HG03060 (cell line): ENCODE measurements around the gene MYO1C.
A peak's percentile ranks its signal among the peaks of the same experiment; 100 is the strongest.

ENCODE experiments used
- ATAC-seq: cut with Tn5 transposase; IDR thresholded peaks from one replicate; pipeline ENCODE4 v1.9.1; 2021; ENCODE audit warnings: low read depth, moderate number of reproducible peaks; ENCODE audit not compliant: unreplicated experiment

Gene MYO1C

DNA sequence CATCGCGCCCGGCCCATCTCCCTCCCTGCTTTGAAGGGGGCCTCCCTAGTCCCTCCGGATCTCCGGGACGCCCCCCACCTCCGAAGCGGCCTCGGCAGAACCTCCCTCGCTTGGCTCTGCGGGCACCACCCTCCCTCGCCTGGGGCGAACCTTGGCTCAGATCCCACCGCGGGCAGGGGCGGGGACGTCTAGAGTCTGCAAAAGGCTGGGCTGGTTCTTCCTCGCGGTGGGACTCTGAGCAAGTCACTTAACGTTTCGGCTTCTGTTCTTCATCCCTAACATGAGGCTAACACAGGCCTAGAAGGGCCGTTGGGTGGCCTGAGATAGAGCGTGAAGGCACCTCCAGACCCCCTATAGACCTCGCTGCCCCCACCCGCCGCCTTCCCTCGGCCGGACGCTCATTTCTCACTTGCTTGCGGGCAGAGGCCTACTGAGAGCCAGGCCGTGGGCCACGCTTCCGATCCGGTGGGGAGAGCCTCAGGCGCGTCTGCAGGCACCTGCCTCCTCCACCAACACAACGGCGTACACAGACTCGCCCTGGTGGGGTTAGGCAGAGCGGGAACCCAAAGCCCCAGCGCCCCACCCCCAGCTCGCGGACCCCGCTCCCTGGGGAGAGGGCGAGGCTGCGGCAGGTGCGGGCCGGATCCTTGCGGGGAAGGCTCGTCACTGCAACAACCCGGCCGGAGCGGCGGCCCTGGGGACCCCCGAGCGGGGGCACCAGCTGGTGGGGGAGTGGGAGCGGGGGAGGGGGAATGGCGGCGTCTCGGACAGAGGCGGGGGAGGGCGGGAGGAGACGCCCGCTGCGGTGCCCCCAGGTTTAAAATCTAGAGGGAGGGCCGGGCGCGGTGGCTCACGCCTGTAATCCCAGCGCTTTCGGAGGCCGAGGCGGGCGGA is 5.4 kb downstream of the MYO1C start:
- ATAC-seq: no peak

DNA sequence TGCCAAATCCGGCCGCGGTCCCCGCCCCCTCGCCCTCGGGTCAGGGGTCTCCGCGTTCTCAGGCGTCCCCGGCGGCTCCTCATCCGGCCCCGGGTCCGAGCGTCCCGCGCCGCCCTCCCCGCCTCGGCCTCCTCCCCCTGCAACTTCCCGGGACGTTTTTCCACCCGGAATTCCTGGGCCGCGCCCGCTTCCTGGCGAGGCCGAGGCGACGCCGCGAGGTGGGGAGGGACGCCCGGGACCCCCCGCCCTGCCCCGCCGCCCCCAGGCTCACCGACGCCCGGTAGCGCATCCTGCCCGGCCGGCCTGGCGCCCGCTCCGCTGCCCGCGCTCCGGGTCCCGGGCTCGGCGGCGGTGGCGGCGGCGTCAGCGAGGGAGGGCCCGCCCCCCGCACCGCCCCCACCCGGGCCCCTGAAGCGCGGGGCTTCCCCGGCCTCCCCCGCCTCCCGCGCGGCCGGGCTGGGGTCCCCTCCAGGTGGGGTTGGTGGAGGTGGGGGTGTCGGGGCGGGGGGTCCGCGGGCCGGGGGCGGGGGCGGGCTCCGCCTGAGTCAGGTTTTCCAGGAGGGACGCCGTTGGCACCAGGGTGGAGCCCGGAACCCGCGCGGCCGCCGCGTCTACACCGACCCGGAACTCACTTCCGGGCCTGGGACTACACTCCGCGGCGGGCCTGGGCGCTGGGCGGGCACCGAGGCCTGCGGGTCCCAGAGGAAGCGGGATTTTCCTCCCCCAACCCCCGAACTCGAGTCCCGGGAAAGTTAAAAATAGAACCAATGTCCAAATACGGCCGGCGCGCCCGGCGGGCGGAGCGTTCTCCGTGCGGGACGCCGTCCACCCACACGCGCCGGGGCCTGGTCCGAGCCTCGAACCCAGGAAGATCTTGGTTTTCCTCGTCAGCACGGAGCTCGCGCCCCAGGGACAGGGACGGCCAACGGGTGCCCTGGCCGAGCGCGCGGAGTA is 6.8 kb downstream of the MYO1C start:
- no peak for ATAC-seq

DNA sequence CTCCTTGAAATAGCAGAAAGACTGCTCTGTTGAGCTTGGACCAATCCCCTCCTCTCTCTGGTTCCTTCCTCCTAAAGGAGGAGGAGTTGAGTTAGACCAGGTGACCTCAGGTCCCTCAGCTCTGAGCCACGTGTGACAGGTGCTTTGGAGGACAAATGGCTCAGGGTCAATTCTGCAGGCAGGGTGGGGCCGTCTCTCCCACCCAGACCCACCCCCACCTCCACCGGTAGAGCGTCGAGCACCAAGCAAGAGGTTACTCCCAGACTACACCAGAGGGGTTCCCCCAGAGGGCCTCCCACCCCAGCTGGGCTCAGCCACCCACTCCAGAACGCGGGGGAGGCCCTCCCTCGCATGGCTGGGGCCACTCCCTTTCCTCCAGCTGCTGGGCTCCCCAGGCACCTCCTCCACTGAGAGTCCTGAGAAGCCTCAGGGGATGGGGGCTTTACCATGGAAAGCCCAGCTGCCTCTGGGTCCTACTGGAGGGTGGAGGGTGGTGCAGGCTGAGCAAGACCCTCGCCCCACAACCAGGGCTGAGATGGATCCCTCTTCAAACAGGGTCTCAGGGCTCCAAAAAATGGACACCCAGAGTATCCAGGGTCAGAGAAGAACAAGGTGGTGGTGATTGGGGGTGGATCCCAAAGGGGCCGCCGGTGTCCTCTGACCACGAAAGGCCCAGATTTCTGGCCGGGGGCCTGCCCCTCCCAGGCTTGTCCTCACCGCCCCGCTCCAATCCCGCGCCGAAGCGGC is 7.6 kb downstream of the MYO1C start:
- ATAC-seq: no peak

DNA sequence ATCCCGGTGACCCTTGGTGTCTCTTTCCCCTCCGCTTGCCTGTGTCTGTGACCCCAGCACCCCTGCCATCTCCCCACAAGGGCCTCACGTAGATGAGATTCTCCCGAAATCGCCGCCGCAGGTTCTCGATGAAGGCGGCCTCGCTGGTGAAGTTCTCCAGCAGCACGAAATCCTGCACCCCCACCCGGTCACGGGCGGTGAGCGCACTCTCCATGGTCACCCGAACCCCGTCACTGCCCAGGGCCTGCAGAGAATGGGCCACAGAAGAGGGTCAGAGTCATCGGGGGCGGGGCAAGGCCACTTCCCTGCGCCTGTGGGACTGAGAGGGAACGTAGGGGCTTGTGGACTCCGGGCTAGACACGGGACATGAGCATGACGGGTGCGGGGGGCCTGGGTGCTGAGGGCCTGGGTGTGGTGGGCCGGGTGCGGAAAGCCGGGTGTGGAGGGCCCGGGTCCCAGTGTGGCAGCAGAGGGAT is 8.4 kb downstream of the MYO1C start:
- no peak for ATAC-seq

DNA sequence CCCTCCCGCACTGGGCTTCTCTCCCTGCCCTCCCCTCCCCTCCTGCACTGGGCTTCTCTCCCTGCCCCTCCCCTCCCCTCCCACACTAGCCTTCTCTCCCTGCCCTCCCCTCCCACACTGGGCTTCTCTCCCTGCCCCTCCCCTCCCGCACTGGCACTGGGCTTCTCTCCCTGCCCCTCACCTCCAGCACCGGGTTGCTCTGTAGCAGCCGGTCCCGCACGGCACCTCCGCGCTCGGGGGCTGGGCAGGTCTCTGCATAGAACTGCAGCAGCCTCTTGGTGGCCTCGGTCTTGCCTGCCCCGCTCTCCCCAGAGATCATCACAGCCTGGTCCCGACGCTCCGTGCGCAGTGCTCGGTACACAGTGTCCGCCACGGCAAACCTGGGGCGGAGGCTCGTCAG is 9.8 kb downstream of the MYO1C start:
- ATAC-seq: no peak

DNA sequence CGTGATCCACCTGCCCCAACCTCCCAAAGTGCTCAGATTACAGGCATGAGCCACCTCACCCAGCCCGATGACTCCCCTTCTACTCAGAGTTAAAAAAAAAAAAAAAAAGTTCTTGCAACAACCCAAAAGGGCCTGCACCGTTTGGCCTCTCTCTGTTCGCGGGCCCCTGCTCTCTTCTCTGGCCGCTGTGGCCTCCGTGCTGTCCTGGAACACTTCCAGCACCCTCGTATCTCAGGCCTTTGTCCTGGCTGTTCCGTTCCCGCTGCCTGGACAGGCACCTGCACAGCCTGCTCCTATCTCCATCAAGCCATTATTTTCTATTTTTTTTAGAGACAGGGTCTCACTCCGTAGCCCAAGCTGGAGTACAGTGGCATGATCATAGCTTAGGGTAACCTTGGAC is 10.8 kb downstream of the MYO1C start:
- ATAC-seq: no peak

DNA sequence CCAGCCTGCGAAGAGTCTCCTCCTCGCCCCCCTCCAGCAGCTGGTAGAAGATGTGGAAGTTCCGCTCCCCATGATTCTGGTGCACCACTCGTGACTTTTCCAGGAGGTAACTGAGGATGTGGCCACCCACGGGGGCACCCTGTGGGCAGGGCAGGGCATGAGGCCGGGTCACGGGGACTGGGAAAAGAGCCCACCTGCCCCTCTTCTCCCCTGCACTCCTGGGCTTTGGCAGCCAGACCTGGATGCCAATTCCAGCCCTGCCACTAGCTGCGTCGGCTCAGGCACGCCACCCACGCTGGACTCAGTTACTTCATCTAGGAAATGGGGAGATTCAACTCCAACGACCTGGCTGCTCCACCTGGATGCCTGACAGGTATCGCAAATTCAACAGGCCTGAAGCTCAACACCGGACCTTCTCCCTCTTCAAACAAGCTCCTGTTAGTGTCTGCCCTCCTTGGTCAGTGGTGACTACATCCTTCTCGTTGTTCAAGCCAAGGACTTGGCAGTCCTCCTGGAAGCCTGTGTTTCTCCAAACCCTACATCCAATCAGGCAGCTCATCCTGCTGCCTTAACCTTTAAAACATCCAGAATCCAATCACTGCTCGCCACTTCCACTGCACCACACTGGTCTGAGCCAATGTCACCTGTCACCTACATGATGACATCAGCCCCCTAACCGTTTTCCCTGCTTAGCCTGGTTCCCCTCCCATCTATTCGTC is 11.6 kb downstream of the MYO1C start:
- ATAC-seq: no peak

DNA sequence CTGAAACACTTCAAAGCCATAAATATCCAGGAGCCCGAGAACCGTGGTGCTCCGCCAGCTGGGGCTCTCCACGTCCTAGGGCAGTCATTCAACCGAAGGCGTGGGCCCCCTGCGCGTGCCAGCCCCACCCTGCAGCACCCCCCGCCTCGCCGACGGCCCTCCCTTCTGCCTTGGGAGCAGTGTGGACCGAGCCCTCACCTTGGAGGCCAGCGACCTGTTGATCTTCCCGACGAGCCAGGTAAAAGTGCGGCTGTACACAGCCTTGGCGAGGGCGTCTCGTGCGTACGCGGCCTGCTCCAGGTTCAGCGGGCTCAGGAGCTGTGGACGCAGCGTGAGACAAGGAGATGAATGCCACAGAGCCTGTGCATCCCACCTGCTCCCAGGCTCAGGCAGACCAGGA is 14.1 kb downstream of the MYO1C start:
- ATAC-seq: no peak

DNA sequence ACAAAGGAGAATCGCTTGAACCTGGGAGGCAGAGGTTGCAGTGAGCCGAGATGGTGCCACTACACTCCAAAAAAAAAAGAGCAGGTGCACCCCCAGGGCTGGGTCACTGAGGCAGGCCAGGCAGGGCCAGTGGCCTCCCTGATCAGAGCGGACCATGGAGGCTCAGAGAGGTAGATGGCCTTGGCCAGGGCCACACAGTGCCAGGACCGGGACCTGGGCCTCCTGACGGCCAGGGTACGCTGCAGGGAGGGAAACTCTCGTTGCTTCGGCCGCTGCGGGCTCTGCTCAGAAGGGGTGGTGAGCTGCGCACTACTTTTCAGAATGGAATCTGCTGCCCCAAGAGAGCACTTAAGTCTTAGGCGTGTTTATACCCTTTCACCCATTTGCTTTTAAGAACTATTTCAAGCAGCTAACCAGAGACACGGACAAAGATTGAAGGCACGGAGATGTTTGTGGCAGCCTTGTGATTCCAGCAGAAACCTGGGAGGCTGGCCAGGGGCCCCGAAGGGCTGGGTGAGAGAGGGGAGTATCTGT is 17.1 kb downstream of the MYO1C start:
- ATAC-seq: no peak

DNA sequence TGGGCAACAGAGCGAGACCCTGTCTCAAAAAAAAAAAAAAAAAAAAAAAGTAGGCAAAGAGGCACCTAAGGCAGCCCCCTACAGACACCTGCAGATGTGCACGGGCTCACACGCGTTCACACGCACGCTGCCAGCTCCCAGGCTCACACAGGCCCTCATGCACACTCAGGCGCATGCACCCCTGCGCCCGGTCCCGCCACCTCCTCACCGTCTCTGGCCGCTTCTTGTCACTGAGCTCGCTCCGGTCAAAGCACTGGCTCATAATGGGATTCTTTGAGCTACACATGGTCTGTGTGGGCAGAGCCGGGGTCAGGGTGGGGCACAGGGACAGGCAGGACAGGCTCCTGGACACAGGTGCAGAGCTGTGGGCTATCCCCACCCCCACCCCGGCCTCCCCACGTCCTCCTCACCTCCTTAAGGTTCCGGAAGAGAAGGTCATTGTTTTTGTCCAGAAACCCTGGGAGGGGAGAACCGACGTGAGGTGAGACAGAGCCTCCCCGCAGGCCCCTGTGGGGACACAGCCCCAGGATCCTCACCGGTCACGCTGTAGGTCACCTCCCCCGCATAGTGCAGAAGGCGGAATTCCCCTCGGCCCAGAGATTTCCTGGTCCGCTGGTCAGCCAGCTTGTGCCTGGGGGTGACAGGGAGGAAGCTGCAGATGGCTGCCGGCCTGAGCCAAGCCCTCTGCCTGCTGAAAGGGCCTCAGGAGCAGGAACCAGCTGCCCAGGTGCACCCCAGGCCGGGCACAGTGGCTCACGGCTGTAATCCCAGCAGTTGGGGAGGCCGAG is 17.9 kb downstream of the MYO1C start:
- ATAC-seq: peak; percentile 39

DNA sequence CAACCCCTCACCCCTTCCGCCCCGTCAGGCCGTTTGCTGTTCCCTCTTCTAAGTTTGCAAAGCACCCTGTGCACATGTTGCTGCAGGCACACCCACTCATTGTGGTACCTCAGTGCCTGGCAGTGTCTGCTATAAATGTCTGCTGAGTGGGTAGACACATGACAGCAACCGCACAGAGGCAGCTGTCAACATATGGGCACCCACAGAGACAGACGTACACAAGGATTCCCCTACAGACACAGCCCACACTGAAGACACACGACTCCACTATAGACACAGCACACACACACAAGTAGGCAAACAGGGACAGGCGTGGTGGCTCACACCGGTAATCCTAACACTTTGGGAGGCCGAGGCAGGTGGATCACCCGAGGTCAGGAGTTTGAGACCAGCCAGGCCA is 18.6 kb downstream of the MYO1C start:
- no peak for ATAC-seq

DNA sequence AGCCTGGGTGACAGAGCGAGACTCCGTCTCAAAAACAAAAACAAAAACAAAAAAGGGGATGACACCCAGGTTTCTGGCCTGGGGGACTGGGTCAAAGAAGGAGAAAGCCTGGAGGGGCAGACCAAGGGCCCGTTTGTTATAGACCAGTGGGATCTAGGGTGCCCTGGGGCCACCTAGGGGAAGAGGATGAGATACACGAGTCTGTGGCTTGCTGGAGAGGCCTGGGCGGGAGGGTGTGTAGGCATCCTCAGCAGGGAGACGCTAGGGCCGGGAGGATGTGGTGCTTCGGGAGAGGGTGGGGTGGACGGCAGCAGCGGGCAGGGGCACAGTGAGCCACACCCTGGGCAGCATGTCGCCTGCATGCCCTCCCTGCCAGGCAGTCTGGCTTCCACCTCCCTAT is 19.3 kb downstream of the MYO1C start:
- no peak for ATAC-seq

DNA sequence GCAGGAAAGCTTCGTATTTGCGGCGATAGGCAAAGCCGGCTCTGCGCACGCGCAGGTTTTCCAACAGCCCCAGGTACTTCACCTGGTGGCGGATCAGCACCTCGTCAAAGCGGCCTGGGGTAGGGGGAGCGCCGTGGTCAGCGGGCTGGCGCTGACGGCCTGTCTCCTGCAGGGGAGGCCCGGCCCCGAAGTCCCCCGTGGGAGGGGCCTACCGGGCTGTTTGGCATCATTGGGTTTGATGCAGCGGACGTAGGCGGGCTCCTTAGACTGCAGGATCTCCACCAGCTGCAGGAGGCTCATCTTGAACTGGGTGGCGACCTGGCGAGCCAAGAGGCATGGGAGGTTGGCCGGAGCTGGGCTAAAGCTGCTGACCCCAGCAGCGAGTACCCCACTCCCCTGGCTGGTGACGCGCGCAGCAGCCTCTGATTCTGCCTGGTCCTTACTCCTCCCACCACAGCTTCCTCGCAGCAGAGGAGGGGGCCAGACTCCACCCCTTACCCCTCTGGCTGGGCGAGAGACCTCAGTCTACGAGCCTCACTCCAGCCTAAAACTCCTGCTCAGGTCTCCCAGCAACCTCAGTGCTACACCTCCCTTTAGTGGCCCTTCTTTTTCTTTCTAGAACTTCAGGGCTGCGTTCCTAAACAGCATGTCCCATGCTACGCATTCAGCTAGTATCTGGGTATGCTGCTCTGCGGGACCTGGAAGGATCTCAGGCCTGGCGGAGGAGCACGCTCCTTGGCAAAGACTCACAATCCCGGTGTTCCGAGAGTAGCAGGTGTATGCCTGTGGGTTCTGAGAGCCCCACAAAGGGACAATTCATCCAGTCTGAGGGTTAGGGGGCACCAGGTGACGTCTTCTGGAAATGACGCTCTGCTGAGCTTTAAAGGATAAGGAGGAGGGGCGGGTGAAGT is 20.3 kb downstream of the MYO1C start:
- no peak for ATAC-seq

DNA sequence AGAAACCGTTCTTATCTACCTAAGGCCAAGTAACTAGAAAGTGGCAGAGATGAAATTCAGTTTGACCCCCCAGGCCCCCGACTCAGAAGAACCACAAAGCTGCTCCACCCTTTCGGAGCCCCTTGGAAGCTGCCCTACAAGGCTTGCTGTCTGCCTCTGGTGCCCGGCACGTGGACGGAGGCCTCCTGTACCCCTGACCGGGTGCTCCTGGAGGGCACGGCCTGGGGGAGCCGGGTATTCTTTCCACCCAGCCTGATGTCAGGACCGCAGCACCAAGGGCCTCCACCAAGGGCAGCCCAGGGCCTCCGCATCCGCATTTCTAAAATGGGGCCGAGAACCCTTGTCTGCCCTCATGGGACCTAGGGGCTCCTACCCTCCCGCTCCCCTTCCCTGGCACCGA is 21.0 kb downstream of the MYO1C start:
- no peak for ATAC-seq

DNA sequence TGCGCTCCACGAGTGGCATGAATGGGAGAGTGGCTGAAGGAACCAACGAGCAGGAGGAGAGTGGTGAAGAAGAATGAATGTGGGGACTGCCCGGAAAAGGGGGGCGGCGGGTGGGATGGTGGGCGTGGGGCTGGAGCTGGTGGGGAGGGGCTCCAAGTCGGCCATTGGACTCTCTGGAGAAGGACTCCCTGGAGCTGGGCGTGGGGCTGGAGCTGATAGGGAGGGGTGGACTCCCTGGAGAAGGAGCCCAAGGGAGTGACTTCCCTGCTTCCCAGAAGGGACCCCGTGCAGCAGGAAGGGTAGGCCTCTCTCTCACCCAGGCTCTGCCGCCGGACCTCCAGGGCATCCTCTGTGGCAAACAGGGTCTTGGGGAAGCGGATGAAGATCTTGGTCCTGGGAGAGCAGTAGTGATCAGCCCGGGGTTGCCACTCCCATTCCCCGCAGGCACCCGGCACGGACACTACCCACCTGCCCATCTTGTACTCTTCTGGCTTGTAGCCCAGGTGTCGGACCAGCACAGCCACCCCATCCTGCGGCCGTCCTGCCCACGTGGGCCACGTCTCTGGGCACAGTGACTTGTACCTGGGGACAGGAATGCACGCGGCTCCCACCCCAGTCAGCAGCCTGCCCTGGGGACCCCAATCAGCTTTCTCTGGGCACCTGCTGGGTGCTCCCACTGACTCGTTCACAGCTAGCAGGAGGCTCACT is 21.6 kb downstream of the MYO1C start:
- ATAC-seq: no peak

DNA sequence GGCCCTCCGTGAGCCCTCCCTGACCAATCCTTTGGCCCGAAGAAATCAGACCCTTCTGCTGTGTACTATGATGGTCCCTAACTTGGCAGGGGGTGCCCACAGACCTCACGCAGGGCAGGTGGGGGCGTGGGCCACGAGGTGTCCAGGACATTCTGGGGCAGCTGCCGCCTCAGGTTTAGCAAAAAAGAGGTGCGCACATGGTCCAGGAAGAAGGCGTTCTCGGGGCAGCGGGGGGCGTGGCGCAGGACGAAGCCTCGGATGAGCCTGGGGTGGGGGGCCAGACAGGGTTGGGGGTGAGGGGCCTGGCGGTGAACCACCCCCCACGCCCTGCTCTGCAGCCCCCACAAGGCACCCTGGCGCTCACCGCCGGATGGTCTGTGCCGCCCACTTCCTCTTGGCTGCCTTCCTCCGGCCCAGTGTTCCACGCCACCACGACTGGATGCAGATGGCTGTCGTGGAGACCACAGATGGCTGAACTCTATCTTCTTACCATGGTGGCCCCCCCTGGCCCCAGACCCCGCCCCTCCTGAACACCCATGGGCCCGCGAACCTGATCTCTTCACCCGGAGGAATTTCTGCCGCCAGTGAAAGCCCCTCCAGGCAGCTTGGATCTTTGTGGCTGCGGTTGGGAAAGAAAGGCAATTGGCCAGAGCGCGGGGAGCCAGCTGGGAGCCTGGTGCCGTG is 22.3 kb downstream of the MYO1C start:
- no peak for ATAC-seq
